Vagina (tissue), 2 donors: ENCODE data around the gene SLC38A4.

ENCODE experiments used
- CTCF ChIP-seq, 3 experiments: fragments of 450-650 bp in 2 of 3; fragments of 200-600 bp in 1 of 3; sonication (generic) in 1 of 3; IDR thresholded peaks; one replicate each; pipeline ENCODE4 v1.5.1; 2017 to 2019; ENCODE audit warnings: antibody characterized with exemption in 3 of 3, mild to moderate bottlenecking in 2 of 3, moderate library complexity in 2 of 3
- POLR2AphosphoS5 ChIP-seq, 2 donors: sonication (generic); formaldehyde crosslinking; IDR thresholded peaks; one replicate each; pipeline ENCODE4 v1.9.0; 2017; ENCODE audit warnings: antibody characterized with exemption in 2 of 2, mild to moderate bottlenecking in 2 of 2, low read depth in 1 of 2; ENCODE audit not compliant: insufficient read depth in 1 of 2

GRCh38 chr12:46808317-46808716, 17.5 kb downstream of the SLC38A4 start:
- no peak for TF ChIP-seq CTCF (IDR thresholded peaks at IDR 0.05)
- no peak for TF ChIP-seq POLR2AphosphoS5 (IDR thresholded peaks at IDR 0.05; ENCODE audit: insufficient read depth in 1 of 2, low read depth in 1 of 2)
